ENCODE measurements around the gene RAB19. TPM values are rescaled to one million over a fixed set of nuclear protein-coding genes. Genes with fewer than 3 reads are reported as not detected.

The RAB19 gene
- total RNA-seq, 1 donor from 2014 or later = 10.2 TPM

DNA sequence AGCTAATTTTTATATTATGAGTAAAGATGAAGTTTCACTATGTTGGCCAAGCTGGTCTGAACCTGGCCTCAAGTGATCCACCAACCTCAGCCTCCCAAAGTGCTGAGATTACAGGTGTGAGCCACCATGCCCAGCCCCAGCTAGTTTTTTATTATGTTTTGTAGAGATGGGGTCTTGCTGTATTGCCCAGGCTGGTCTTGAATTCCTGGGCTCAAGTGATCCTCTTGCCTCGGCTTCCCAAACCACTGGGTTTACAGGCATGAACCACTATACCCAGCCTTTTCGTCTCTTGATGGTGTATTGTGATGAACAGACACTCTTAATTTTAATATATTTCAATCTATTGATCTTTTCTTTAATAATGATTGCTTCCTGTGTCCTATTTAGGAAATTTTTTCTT is 17.7 kb downstream of the RAB19 start:
- no peak for DNase-seq (ENCODE audit: low read depth)
- Histone ChIP-seq H3K36me3 (ENCODE audit: control insufficient read depth, insufficient read depth, low read length) (no peaks in the 10 kb centered on the region), H3K4me3 (ENCODE audit: low read depth, low read length) (no peak overlapping the region), H3K27me3 (ENCODE audit: control insufficient read depth, insufficient read depth, low read length) (no peaks in the 10 kb centered on the region)
- TF ChIP-seq, protein P1, sequence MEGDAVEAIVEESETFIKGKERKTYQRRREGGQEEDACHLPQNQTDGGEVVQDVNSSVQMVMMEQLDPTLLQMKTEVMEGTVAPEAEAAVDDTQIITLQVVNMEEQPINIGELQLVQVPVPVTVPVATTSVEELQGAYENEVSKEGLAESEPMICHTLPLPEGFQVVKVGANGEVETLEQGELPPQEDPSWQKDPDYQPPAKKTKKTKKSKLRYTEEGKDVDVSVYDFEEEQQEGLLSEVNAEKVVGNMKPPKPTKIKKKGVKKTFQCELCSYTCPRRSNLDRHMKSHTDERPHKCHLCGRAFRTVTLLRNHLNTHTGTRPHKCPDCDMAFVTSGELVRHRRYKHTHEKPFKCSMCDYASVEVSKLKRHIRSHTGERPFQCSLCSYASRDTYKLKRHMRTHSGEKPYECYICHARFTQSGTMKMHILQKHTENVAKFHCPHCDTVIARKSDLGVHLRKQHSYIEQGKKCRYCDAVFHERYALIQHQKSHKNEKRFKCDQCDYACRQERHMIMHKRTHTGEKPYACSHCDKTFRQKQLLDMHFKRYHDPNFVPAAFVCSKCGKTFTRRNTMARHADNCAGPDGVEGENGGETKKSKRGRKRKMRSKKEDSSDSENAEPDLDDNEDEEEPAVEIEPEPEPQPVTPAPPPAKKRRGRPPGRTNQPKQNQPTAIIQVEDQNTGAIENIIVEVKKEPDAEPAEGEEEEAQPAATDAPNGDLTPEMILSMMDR (IDR thresholded peaks at IDR 0.05; ENCODE audit: insufficient read depth, low read length, poor library complexity, severe bottlenecking) = no peak

DNA sequence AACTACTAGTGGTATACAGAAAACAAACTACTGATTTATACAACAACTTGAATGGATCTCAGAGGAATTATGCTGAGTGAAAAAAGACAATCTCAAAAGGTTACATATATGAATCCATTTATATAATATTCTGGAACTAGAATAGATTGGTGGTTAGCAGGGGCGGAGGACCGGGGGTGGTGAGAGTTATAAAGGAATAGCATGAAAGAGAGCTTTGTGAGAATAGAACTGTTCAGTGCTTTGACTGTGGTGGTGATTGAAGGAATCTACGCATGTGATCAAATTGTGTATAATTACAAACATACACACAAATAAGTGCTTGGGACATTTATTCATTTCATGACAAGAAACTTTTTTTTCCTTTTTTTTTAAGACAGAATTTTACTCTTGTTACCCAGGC is 19.6 kb downstream of the RAB19 start:
- TF ChIP-seq, protein P1 (IDR thresholded peaks at IDR 0.05; ENCODE audit: insufficient read depth, low read length, poor library complexity, severe bottlenecking) = no peak
- Histone ChIP-seq H3K4me3 (ENCODE audit: low read depth, low read length) (no peak overlapping the region), H3K27me3 (ENCODE audit: control insufficient read depth, insufficient read depth, low read length) (no peaks in the 10 kb centered on the region), H3K36me3 (ENCODE audit: control insufficient read depth, insufficient read depth, low read length) (no peaks in the 10 kb centered on the region)
- DNase-seq (ENCODE audit: low read depth) = no peak

DNA sequence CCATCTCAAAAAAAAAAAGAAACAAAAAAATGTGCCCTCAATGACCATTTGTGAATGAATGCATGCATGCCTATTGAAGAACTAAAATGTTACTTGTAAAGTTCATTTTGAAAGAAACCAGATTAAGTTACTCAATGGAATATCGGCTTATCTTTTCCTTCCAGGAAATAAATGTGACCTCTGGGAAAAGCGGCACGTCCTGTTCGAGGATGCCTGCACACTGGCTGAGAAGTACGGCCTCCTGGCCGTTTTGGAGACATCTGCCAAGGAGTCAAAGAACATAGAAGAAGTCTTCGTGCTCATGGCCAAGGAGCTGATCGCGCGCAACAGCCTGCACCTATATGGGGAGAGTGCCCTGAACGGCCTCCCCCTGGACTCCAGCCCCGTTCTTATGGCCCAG is 21.9 kb downstream of the RAB19 start:
- TF ChIP-seq, protein P1 (IDR thresholded peaks at IDR 0.05; ENCODE audit: insufficient read depth, low read length, poor library complexity, severe bottlenecking) = no peak
- no peak for DNase-seq (ENCODE audit: low read depth)
- Histone ChIP-seq H3K4me3 (ENCODE audit: low read depth, low read length) (no peak overlapping the region), H3K27me3 (ENCODE audit: control insufficient read depth, insufficient read depth, low read length) (peaks cover 3% of the 10 kb centered on the region), H3K36me3 (ENCODE audit: control insufficient read depth, insufficient read depth, low read length) (no peaks in the 10 kb centered on the region)

DNA sequence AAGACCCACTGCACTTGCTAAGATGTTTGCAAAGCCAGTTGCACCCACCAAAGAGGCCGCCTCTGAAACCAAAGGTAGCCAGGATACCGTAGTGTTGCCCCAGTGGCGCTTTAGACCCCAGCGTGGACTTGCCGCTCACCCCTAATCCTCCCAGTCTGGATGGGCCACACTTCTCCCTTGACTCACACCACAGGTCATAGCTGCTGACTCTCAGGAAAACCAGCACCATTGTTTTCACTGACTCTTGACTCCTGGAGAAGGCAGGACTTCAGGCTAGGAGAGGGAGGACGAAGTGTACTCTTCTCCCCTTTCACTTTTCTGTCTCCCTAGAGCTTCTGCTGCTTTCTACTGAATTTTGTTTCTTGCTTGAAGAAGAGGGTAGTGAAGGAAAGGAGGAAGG is 22.3 kb downstream of the RAB19 start:
- TF ChIP-seq, protein P1 (IDR thresholded peaks at IDR 0.05; ENCODE audit: insufficient read depth, low read length, poor library complexity, severe bottlenecking) = no peak
- no peak overlapping the region for H3K4me3 ChIP-seq (ENCODE audit: low read depth, low read length)
- DNase-seq (ENCODE audit: low read depth) = no peak
- peaks cover 3% of the 10 kb centered on the region for H3K27me3 ChIP-seq (ENCODE audit: control insufficient read depth, insufficient read depth, low read length)
- no peaks in the 10 kb centered on the region for H3K36me3 ChIP-seq (ENCODE audit: control insufficient read depth, insufficient read depth, low read length)

DNA sequence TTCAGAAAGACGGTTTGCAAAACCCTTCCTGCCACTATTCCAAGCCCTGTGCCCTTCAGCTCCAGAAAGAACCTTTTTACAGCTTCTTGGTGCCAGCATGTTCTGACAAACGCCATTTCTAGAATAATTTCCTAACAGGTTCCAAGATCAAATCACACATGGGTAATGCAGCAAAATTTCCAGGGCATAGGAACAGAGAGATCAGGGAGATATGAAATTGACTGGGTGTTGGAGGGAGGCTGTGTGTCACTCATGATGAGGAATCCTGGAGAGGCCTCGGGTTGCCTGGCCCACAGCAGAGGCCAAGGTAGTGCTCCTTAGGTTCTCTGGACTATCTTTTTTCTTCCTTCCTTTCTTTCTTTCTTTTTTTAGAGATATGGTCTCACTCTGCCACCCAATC is 29.5 kb downstream of the RAB19 start:
- Histone ChIP-seq H3K27me3 (ENCODE audit: control insufficient read depth, insufficient read depth, low read length) (peaks cover 10% of the 10 kb centered on the region), H3K4me3 (ENCODE audit: low read depth, low read length) (no peak overlapping the region), H3K36me3 (ENCODE audit: control insufficient read depth, insufficient read depth, low read length) (no peaks in the 10 kb centered on the region)
- no peak for DNase-seq (ENCODE audit: low read depth)
- TF ChIP-seq, protein P1 (IDR thresholded peaks at IDR 0.05; ENCODE audit: insufficient read depth, low read length, poor library complexity, severe bottlenecking) = no peak

DNA sequence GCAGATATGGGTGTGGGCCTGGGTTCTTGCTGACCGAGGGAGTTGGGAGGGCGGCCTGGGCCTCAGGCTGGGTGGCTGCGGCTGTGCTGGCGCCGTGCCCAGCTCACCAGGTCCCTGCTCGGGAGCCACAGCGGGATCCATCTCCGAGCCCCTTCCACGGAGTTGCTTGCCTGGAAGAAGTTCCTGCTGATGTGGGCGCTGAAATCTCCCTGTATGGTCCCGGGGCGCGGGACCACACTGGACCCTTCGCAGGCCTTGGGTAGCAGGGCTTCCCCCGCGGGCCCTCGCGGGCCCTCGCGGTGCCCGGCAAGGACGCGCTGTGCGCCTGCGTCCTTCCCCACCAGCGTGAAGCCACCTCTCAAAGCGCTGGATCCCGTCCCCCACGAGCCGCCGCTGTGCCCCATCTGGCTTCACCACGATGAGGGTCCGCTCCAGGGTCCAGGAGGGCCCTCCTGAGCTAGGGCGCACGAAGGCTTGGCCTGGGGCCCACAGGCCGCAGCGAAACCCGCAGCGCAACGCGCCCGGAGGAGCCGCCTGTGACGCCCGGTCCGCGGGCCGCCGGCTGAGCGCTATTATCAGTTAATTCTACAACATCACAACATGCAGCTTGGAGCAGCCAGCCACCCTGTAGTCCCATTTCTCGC is 31.5 kb downstream of the RAB19 start:
- peaks cover 7% of the 10 kb centered on the region for H3K27me3 ChIP-seq (ENCODE audit: control insufficient read depth, insufficient read depth, low read length)
- no peaks in the 10 kb centered on the region for H3K36me3 ChIP-seq (ENCODE audit: control insufficient read depth, insufficient read depth, low read length)
- H3K4me3 ChIP-seq (ENCODE audit: low read depth, low read length) = no peak overlapping the region
- TF ChIP-seq, protein P1 (IDR thresholded peaks at IDR 0.05; ENCODE audit: insufficient read depth, low read length, poor library complexity, severe bottlenecking) = no peak
- no peak for DNase-seq (ENCODE audit: low read depth)

Data from kidney epithelial cell (primary cell).